ENCODE data around the gene GALNT2. TPM values are rescaled to one million over a fixed set of nuclear protein-coding genes. Genes with fewer than 3 reads are reported as not detected.

GALNT2 gene
- total RNA-seq, 3 donors from 2014 or later = 29.5 to 59.1 (median 55.2) TPM

GRCh38 chr1:230248016-230248888 is 181.2 kb downstream of the GALNT2 start:
- Histone ChIP-seq H3K36me3 (ENCODE audit: low read depth) (no peaks in the 10 kb centered on the region), H3K4me1 (ENCODE audit: low read depth) (no peaks in the 10 kb centered on the region), H3K4me3 (no peak overlapping the region), H3K9me3 (no peaks in the 10 kb centered on the region)
- no peak for TF ChIP-seq CTCF (IDR thresholded peaks at IDR 0.05)
- no peak for ATAC-seq
- DNase-seq = no peak
- intact Hi-C loops (cut with DNase I, micrococcal nuclease) = no loop called here

- no peak for ATAC-seq
- no peak for DNase-seq
- no peaks in the 10 kb centered on the region for H3K36me3 ChIP-seq (ENCODE audit: low read depth)
- no peak overlapping the region for H3K4me3 ChIP-seq
- H3K9me3 ChIP-seq = no peaks in the 10 kb centered on the region
- intact Hi-C loops (cut with DNase I, micrococcal nuclease) = no loop called here
- no peaks in the 10 kb centered on the region for H3K4me1 ChIP-seq (ENCODE audit: low read depth)
- no peak for TF ChIP-seq CTCF (IDR thresholded peaks at IDR 0.05)
These were observed 181.8 kb downstream of the GALNT2 start for GRCh38 chr1:230248889-230249270.

GRCh38 chr1:230249695-230250480 is 182.8 kb downstream of the GALNT2 start:
- DNase-seq = no peak
- Histone ChIP-seq H3K36me3 (ENCODE audit: low read depth) (no peaks in the 10 kb centered on the region), H3K4me3 (no peak overlapping the region), H3K9me3 (no peaks in the 10 kb centered on the region), H3K4me1 (ENCODE audit: low read depth) (no peaks in the 10 kb centered on the region)
- intact Hi-C loops (cut with DNase I, micrococcal nuclease) = no loop called here
- no peak for TF ChIP-seq CTCF (IDR thresholded peaks at IDR 0.05)
- ATAC-seq = no peak

- Histone ChIP-seq H3K4me1 (ENCODE audit: low read depth) (no peaks in the 10 kb centered on the region), H3K4me3 (no peak overlapping the region), H3K9me3 (no peaks in the 10 kb centered on the region), H3K36me3 (ENCODE audit: low read depth) (no peaks in the 10 kb centered on the region)
- intact Hi-C loops (cut with DNase I, micrococcal nuclease) = no loop called here
- ATAC-seq (no peak), DNase-seq (no peak)
- no peak for TF ChIP-seq CTCF (IDR thresholded peaks at IDR 0.05)
These were observed 183.6 kb downstream of the GALNT2 start for GRCh38 chr1:230250666-230251065.

- H3K4me3 ChIP-seq = no peak overlapping the region
- no peak for TF ChIP-seq CTCF (IDR thresholded peaks at IDR 0.05)
- no peaks in the 10 kb centered on the region for H3K4me1 ChIP-seq (ENCODE audit: low read depth)
- H3K9me3 ChIP-seq = no peaks in the 10 kb centered on the region
- no peak for ATAC-seq
- intact Hi-C loops (cut with DNase I, micrococcal nuclease) = no loop called here
- H3K36me3 ChIP-seq (ENCODE audit: low read depth) = no peaks in the 10 kb centered on the region
- no peak for DNase-seq
These were observed 184.7 kb downstream of the GALNT2 start for GRCh38 chr1:230251644-230252191.

Data from mucosa of descending colon (tissue), 3 donors.